CD4-positive, alpha-beta T cell (primary cell): ENCODE results near the gene PLPP6. TPM values are rescaled to one million over a fixed set of nuclear protein-coding genes. Genes with fewer than 3 reads are reported as not detected.

Source experiments
- ATAC-seq: fragments of 200-7000 bp; cut with Tn5 transposase; one replicate; pipeline ENCODE4 v1.10.0; 2022; ENCODE audit warnings: mild to moderate bottlenecking; ENCODE audit not compliant: poor library complexity
- CTCF ChIA-PET: fragments of 350-600 bp; sonication (Branson Sonifier 250); formaldehyde crosslinking; loops from one replicate; lab custom pipeline; 2021; ENCODE audit warnings: antibody characterized with exemption, inconsistent platforms; lab: Charles Lee
- POLR2A ChIA-PET: fragments of 350-600 bp; sonication (Branson Sonifier 250); formaldehyde crosslinking; loops from one replicate; lab custom pipeline; 2021; ENCODE audit warnings: antibody characterized with exemption, inconsistent platforms; lab: Charles Lee
- DNase-seq, 14 experiments: peaks; one replicate each; pipeline ENCODE4 v3.0.0-alpha.2; 2013 to 2020; ENCODE audit warnings: mixed read lengths in 2 of 14
- H3K27ac ChIP-seq, 2 donors: one replicate each; pipeline versions ENCODE4 v1.5.1 to v1.7.0; 2013; ENCODE audit warnings: low read length in 2 of 2, low read depth in 1 of 2, mild to moderate bottlenecking in 1 of 2
- H3K27me3 ChIP-seq, 2 experiments: 1 replicate in 1 of 2; 2 replicates in 1 of 2; pipeline versions ENCODE4 v1.6.1 to v1.7.0; 2013; ENCODE audit warnings: low read length in 2 of 2, control low read depth in 1 of 2, mild to moderate bottlenecking in 1 of 2, moderate library complexity in 1 of 2; ENCODE audit not compliant: insufficient read depth in 2 of 2, control insufficient read depth in 1 of 2
- H3K36me3 ChIP-seq: one replicate; pipeline ENCODE4 v1.6.1; 2013; ENCODE audit warnings: low read length, control low read depth; ENCODE audit not compliant: insufficient read depth
- H3K4me1 ChIP-seq: one replicate; pipeline ENCODE4 v1.6.1; 2013; ENCODE audit warnings: low read length, control low read depth; ENCODE audit not compliant: insufficient read depth
- H3K4me3 ChIP-seq: one replicate; pipeline ENCODE4 v1.5.1; 2013; ENCODE audit warnings: mild to moderate bottlenecking, low read length, moderate library complexity
- H3K9me3 ChIP-seq, 2 experiments: 1 replicate in 1 of 2; 2 replicates in 1 of 2; pipeline versions ENCODE4 v1.6.1 to v1.7.0; 2013; ENCODE audit warnings: low read length in 2 of 2, mild to moderate bottlenecking in 2 of 2, control low read depth in 1 of 2, moderate library complexity in 1 of 2; ENCODE audit not compliant: control insufficient read depth in 1 of 2, insufficient read depth in 1 of 2
- H3K27ac Mint-ChIP-seq: one replicate; pipeline ENCODE4 v1.8.0; 2020; ENCODE audit warnings: mixed read lengths
- H3K27me3 Mint-ChIP-seq: one replicate; pipeline ENCODE4 v1.8.0; 2021; ENCODE audit warnings: mixed read lengths
- H3K36me3 Mint-ChIP-seq: one replicate; pipeline ENCODE4 v1.8.0; 2021; ENCODE audit warnings: low read depth, mixed read lengths
- H3K4me1 Mint-ChIP-seq: one replicate; pipeline ENCODE4 v1.8.0; 2021; ENCODE audit warnings: low read depth, mixed read lengths
- H3K4me3 Mint-ChIP-seq: one replicate; pipeline ENCODE4 v1.8.0; 2020; ENCODE audit warnings: mild to moderate bottlenecking, mixed read lengths
- H3K9me3 Mint-ChIP-seq: one replicate; pipeline ENCODE4 v1.8.0; 2020; ENCODE audit warnings: mixed read lengths
- intact Hi-C, 2 experiments: fragments of 100-400 bp; cut with DNase I in 1 of 2; cut with micrococcal nuclease in 1 of 2; formaldehyde crosslinking; loops; one replicate each; pipeline versions ENCODE4 v1.15.1 to v1.9.0; 2023 to 2025; cut with DNase I, micrococcal nuclease
- total RNA-seq, 174 experiments: library from RNA in 2 of 174; stranded (reverse) in 2 of 174; gene quantifications; one replicate each; pipeline ENCODE4 v1.2.3 and lab custom pipeline; 2021 to 2026
- TF ChIP-seq, protein P1 (sequence below): fragments of 200-600 bp; IDR thresholded peaks from one replicate; pipeline ENCODE4 v1.8.0; 2022; ENCODE audit warnings: antibody characterized with exemption, mild to moderate bottlenecking

The PLPP6 gene
- total RNA-seq, 2 experiments from 2014 or later, result 8.9 to 10.5 TPM

- H3K27me3 Mint-ChIP-seq, result no peaks in the 10 kb centered on the region
- H3K27ac Mint-ChIP-seq, result peak overlapping the region; percentile 88
- Histone ChIP-seq H3K4me1 (peaks cover 50% of the 10 kb centered on the region), H3K9me3 (no peaks in the 10 kb centered on the region), H3K27ac (no peak overlapping the region), H3K4me3 (no peak overlapping the region), H3K27me3 (no peaks in the 10 kb centered on the region), H3K36me3 (no peaks in the 10 kb centered on the region)
- DNase-seq (peak in 7 of 14 experiments; percentile 13 to 80 (median 38)), ATAC-seq (peak; percentile 76)
- CTCF ChIA-PET, result interaction anchor here (0.7 kb wide), 1 partner anchor 12 kb away, joined by 3 read pairs; the partner anchor contains the start of gene CDC37L1
- peaks cover 5% of the 10 kb centered on the region for H3K36me3 Mint-ChIP-seq
- no peaks in the 10 kb centered on the region for H3K9me3 Mint-ChIP-seq
- H3K4me3 Mint-ChIP-seq, result peak overlapping the region; percentile 97
- intact Hi-C loops, result loop anchor here in 1 of 2 experiments (1.0 to 10.0 kb wide), 2 partner anchors 12 to 1143 kb away; partner anchors contain the start of genes CDC37L1 and RFX3
- POLR2A ChIA-PET, result interaction anchor here (0.6 to 2.3 kb wide), 9 partner anchors 10 to 1141 kb away, joined by 3 to 50 read pairs (median 4); partner anchors contain the start of genes AK3 and CDC37L1
- H3K4me1 Mint-ChIP-seq, result peaks cover 70% of the 10 kb centered on the region
- TF ChIP-seq, protein P1, sequence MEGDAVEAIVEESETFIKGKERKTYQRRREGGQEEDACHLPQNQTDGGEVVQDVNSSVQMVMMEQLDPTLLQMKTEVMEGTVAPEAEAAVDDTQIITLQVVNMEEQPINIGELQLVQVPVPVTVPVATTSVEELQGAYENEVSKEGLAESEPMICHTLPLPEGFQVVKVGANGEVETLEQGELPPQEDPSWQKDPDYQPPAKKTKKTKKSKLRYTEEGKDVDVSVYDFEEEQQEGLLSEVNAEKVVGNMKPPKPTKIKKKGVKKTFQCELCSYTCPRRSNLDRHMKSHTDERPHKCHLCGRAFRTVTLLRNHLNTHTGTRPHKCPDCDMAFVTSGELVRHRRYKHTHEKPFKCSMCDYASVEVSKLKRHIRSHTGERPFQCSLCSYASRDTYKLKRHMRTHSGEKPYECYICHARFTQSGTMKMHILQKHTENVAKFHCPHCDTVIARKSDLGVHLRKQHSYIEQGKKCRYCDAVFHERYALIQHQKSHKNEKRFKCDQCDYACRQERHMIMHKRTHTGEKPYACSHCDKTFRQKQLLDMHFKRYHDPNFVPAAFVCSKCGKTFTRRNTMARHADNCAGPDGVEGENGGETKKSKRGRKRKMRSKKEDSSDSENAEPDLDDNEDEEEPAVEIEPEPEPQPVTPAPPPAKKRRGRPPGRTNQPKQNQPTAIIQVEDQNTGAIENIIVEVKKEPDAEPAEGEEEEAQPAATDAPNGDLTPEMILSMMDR, result no peak
Observed at GRCh38 chr9:4667681-4668080, 5.6 kb downstream of the PLPP6 start.

- no peak for DNase-seq
- peaks cover 43% of the 10 kb centered on the region for H3K4me1 ChIP-seq
- ChIA-PET CTCF (no interaction called here), POLR2A (interaction anchor here (1.7 to 2.3 kb wide), 3 partner anchors 9 to 72 kb away, joined by 8 to 50 read pairs (median 13); partner anchors contain the start of genes AK3 and CDC37L1)
- Mint-ChIP-seq H3K4me3 (no peak overlapping the region), H3K36me3 (no peaks in the 10 kb centered on the region), H3K27me3 (no peaks in the 10 kb centered on the region), H3K27ac (peak overlapping the region; percentile 88), H3K9me3 (no peaks in the 10 kb centered on the region), H3K4me1 (peaks cover 62% of the 10 kb centered on the region)
- H3K9me3 ChIP-seq, result no peaks in the 10 kb centered on the region
- H3K27ac ChIP-seq, result no peak overlapping the region
- no peak for ATAC-seq
- no peak overlapping the region for H3K4me3 ChIP-seq
- intact Hi-C loops, result loop anchor here in 1 of 2 experiments (10.0 kb wide), 1 partner anchor 1144 kb away; the partner anchor contains the start of gene RFX3
- H3K36me3 ChIP-seq, result no peaks in the 10 kb centered on the region
- TF ChIP-seq, protein P1, result no peak
- no peaks in the 10 kb centered on the region for H3K27me3 ChIP-seq
Observed at GRCh38 chr9:4668604-4669003, 6.5 kb downstream of the PLPP6 start.

DNA sequence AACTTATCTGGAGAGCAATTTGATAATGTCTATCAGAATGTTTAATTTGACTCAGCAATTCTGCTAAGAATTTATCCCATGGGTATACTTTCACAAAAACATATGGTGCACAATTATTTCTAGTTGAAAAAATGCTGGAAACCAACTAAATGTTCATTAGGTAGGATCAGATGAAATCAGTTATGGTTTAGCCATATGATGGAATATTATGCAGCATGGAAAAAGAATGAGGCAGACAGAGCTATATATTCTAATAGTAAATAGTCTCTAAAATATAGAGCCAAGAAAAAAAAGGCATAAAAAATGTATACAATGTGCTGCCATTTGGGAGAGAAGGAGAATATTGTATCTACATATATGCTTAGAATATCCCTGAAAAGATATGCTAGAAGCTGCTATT is 7.8 kb downstream of the PLPP6 start:
- H3K4me1 ChIP-seq, result peaks cover 33% of the 10 kb centered on the region
- POLR2A ChIA-PET, result interaction anchor here (2.2 kb wide), 1 partner anchor 10 kb away, joined by 14 read pairs; the partner anchor contains the start of gene CDC37L1
- CTCF ChIA-PET, result no interaction called here
- H3K27ac ChIP-seq, result no peak overlapping the region
- H3K27me3 ChIP-seq, result no peaks in the 10 kb centered on the region
- H3K9me3 Mint-ChIP-seq, result no peaks in the 10 kb centered on the region
- H3K36me3 ChIP-seq, result no peaks in the 10 kb centered on the region
- no peaks in the 10 kb centered on the region for H3K27me3 Mint-ChIP-seq
- H3K4me3 Mint-ChIP-seq, result no peak overlapping the region
- H3K4me3 ChIP-seq, result no peak overlapping the region
- no peaks in the 10 kb centered on the region for H3K36me3 Mint-ChIP-seq
- ATAC-seq (no peak), DNase-seq (no peak)
- TF ChIP-seq, protein P1, result no peak
- intact Hi-C loops, result loop anchor here in 1 of 2 experiments (10.0 kb wide), 2 partner anchors 955 to 1145 kb away; partner anchors contain the start of genes RFX3 and RIC1
- H3K4me1 Mint-ChIP-seq, result peaks cover 49% of the 10 kb centered on the region
- H3K9me3 ChIP-seq, result no peaks in the 10 kb centered on the region
- no peak overlapping the region for H3K27ac Mint-ChIP-seq
